ENCODE measurements around the gene CTTNBP2.

The CTTNBP2 gene

GRCh38 chr7:117692338-117692737 lies 180.9 kb downstream of the CTTNBP2 start:
- Histone ChIP-seq H3K4me3 (ENCODE audit: low read depth, low read length) (no peak overlapping the region), H3K36me3 (ENCODE audit: control insufficient read depth in 2 of 2, insufficient read depth in 1 of 2, low read length in 2 of 2) (no peaks in the 10 kb centered on the region), H3K4me1 (ENCODE audit: control insufficient read depth, insufficient read depth, low read length) (no peaks in the 10 kb centered on the region), H3K27ac (ENCODE audit: extremely low read depth, low read depth, low read length) (no peak overlapping the region), H3K9me3 (ENCODE audit: control insufficient read depth, insufficient read depth, low read depth, low read length) (no peaks in the 10 kb centered on the region)
- ChIA-PET CTCF (no interaction called here), POLR2A (interaction anchor here (0.7 kb wide), 1 partner anchor 270 kb away, joined by 7 read pairs; no protein-coding TSS in a partner anchor)
- TF ChIP-seq ZNF214 (tag by site-specific recombination; IDR thresholded peaks at IDR 0.05; ENCODE audit: borderline replicate concordance) (no peak), ZSCAN4 (tag by site-specific recombination; IDR thresholded peaks at IDR 0.05) (no peak), ZNF121 (tag by site-specific recombination; IDR thresholded peaks at IDR 0.05) (no peak), ZSCAN23 (tag by site-specific recombination; IDR thresholded peaks at IDR 0.05) (no peak), ZIC2 (tag by site-specific recombination; IDR thresholded peaks at IDR 0.05) (no peak), HOXC10 (CRISPR knock-in tag; IDR thresholded peaks at IDR 0.05) (no peak), ZNF521 (tag by site-specific recombination; IDR thresholded peaks at IDR 0.05) (no peak), ZNF433 (tag by site-specific recombination; IDR thresholded peaks at IDR 0.05; ENCODE audit: low read depth) (no peak), SETDB1 (IDR thresholded peaks at IDR 0.05; ENCODE audit: insufficient read length, low read length) (no peak), KLF9 (tag by site-specific recombination; IDR thresholded peaks at IDR 0.05; ENCODE audit: low read depth) (no peak), SP7 (tag by site-specific recombination; IDR thresholded peaks at IDR 0.05) (no peak), ZNF37A (tag by site-specific recombination; IDR thresholded peaks at IDR 0.05) (no peak), HOXA7 (CRISPR knock-in tag; IDR thresholded peaks at IDR 0.05; ENCODE audit: borderline replicate concordance) (no peak), ZNF785 (tag by site-specific recombination; IDR thresholded peaks at IDR 0.05) (no peak), ZNF514 (tag by site-specific recombination; IDR thresholded peaks at IDR 0.05) (no peak)
- TF ChIP-seq, protein P1, sequence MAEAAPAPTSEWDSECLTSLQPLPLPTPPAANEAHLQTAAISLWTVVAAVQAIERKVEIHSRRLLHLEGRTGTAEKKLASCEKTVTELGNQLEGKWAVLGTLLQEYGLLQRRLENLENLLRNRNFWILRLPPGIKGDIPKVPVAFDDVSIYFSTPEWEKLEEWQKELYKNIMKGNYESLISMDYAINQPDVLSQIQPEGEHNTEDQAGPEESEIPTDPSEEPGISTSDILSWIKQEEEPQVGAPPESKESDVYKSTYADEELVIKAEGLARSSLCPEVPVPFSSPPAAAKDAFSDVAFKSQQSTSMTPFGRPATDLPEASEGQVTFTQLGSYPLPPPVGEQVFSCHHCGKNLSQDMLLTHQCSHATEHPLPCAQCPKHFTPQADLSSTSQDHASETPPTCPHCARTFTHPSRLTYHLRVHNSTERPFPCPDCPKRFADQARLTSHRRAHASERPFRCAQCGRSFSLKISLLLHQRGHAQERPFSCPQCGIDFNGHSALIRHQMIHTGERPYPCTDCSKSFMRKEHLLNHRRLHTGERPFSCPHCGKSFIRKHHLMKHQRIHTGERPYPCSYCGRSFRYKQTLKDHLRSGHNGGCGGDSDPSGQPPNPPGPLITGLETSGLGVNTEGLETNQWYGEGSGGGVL (tag by site-specific recombination; IDR thresholded peaks at IDR 0.05), result no peak

- H3K27ac ChIP-seq (ENCODE audit: extremely low read depth, low read depth, low read length), result no peak overlapping the region
- ChIA-PET CTCF (interaction anchor here (0.7 kb wide), 1 partner anchor 60 kb away, joined by 3 read pairs; no protein-coding TSS in a partner anchor), POLR2A (no interaction called here)
- no peaks in the 10 kb centered on the region for H3K9me3 ChIP-seq (ENCODE audit: control insufficient read depth, insufficient read depth, low read depth, low read length)
- no peaks in the 10 kb centered on the region for H3K36me3 ChIP-seq (ENCODE audit: control insufficient read depth in 2 of 2, insufficient read depth in 1 of 2, low read length in 2 of 2)
- H3K4me1 ChIP-seq (ENCODE audit: control insufficient read depth, insufficient read depth, low read length), result no peaks in the 10 kb centered on the region
- no peak overlapping the region for H3K4me3 ChIP-seq (ENCODE audit: low read depth, low read length)
- TF ChIP-seq ZIC2 (tag by site-specific recombination; IDR thresholded peaks at IDR 0.05), result no peak
- no peak for TF ChIP-seq ZNF521 (tag by site-specific recombination; IDR thresholded peaks at IDR 0.05)
- no peak for TF ChIP-seq ZNF776 (tag by site-specific recombination; IDR thresholded peaks at IDR 0.05; ENCODE audit: borderline replicate concordance)
- TF ChIP-seq ZNF830 (tag by site-specific recombination; IDR thresholded peaks at IDR 0.05; ENCODE audit: low read depth), result no peak
- no peak for TF ChIP-seq ZNF558 (tag by site-specific recombination; IDR thresholded peaks at IDR 0.05)
- TF ChIP-seq ZNF423 (tag by site-specific recombination; IDR thresholded peaks at IDR 0.05), result no peak
- TF ChIP-seq ZNF571 (tag by site-specific recombination; IDR thresholded peaks at IDR 0.05), result no peak
- TF ChIP-seq, protein P2, sequence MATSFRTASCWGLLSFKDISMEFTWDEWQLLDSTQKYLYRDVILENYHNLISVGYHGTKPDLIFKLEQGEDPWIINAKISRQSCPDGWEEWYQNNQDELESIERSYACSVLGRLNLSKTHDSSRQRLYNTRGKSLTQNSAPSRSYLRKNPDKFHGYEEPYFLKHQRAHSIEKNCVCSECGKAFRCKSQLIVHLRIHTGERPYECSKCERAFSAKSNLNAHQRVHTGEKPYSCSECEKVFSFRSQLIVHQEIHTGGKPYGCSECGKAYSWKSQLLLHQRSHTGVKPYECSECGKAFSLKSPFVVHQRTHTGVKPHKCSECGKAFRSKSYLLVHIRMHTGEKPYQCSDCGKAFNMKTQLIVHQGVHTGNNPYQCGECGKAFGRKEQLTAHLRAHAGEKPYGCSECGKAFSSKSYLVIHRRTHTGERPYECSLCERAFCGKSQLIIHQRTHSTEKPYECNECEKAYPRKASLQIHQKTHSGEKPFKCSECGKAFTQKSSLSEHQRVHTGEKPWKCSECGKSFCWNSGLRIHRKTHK (tag by site-specific recombination; IDR thresholded peaks at IDR 0.05), result no peak
- TF ChIP-seq GFI1B (tag by site-specific recombination; IDR thresholded peaks at IDR 0.05), result no peak
- TF ChIP-seq, protein P3, sequence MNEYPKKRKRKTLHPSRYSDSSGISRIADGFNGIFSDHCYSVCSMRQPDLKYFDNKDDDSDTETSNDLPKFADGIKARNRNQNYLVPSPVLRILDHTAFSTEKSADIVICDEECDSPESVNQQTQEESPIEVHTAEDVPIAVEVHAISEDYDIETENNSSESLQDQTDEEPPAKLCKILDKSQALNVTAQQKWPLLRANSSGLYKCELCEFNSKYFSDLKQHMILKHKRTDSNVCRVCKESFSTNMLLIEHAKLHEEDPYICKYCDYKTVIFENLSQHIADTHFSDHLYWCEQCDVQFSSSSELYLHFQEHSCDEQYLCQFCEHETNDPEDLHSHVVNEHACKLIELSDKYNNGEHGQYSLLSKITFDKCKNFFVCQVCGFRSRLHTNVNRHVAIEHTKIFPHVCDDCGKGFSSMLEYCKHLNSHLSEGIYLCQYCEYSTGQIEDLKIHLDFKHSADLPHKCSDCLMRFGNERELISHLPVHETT (tag by site-specific recombination; IDR thresholded peaks at IDR 0.05), result no peak
- TF ChIP-seq ZNF530 (tag by site-specific recombination; IDR thresholded peaks at IDR 0.05; ENCODE audit: low read depth), result no peak
- no peak for TF ChIP-seq ZNF660 (tag by site-specific recombination; IDR thresholded peaks at IDR 0.05)
- TF ChIP-seq ZNF624 (tag by site-specific recombination; IDR thresholded peaks at IDR 0.05), result no peak
- no peak for TF ChIP-seq ZSCAN4 (tag by site-specific recombination; IDR thresholded peaks at IDR 0.05)
- no peak for TF ChIP-seq ZNF513 (tag by site-specific recombination; IDR thresholded peaks at IDR 0.05)
- TF ChIP-seq OVOL3 (tag by site-specific recombination; IDR thresholded peaks at IDR 0.05), result no peak
These were observed 183.1 kb downstream of the CTTNBP2 start for GRCh38 chr7:117690147-117690546.
